Measurements from ENCODE around the gene PLEKHH1.
A peak's percentile ranks its signal among the peaks of the same experiment; 100 is the strongest.

The PLEKHH1 gene

GRCh38 chr14:67532998-67533753 is at the start of gene PLEKHH1:
TSS of gene PLEKHH1 (plus strand) at chr14:67533290. CDS start at chr14:67541868, 8,578 bp downstream.
- peak; percentile 73 for DNase-seq

GRCh38 chr14:67483579-67484285 is 49.4 kb upstream of the PLEKHH1 start:
- DNase-seq = no peak

- no peak for DNase-seq
Observed at GRCh38 chr14:67485501-67486095, 47.5 kb upstream of the PLEKHH1 start.

GRCh38 chr14:67486890-67487289 is 46.2 kb upstream of the PLEKHH1 start:
- no peak for DNase-seq

GRCh38 chr14:67487332-67487731 is 45.8 kb upstream of the PLEKHH1 start:
- DNase-seq = no peak

GRCh38 chr14:67487937-67488893 is 44.9 kb upstream of the PLEKHH1 start, which contains the start of gene TMEM229B:
TSS of gene TMEM229B (minus strand) at chr14:67488721. CDS start at chr14:67473923, 14,798 bp downstream.
- DNase-seq = no peak

GRCh38 chr14:67490196-67490595 is 42.9 kb upstream of the PLEKHH1 start:
- DNase-seq = no peak

- no peak for DNase-seq
Observed at GRCh38 chr14:67491285-67491684, 41.8 kb upstream of the PLEKHH1 start.

- DNase-seq = peak; percentile 95
Observed at GRCh38 chr14:67491741-67492507, 41.2 kb upstream of the PLEKHH1 start.

- DNase-seq = no peak
Observed at GRCh38 chr14:67492538-67492937, 40.6 kb upstream of the PLEKHH1 start.

GRCh38 chr14:67493092-67493717 is 39.9 kb upstream of the PLEKHH1 start:
- no peak for DNase-seq

GRCh38 chr14:67495827-67496226 is 37.3 kb upstream of the PLEKHH1 start:
- no peak for DNase-seq

- DNase-seq = no peak
Observed at GRCh38 chr14:67497216-67497615, 35.9 kb upstream of the PLEKHH1 start.

- DNase-seq = no peak
Observed at GRCh38 chr14:67497716-67498115, 35.4 kb upstream of the PLEKHH1 start.

- no peak for DNase-seq
Observed at GRCh38 chr14:67500981-67501380, 32.1 kb upstream of the PLEKHH1 start.

GRCh38 chr14:67501670-67502069 is 31.4 kb upstream of the PLEKHH1 start:
- no peak for DNase-seq

- no peak for DNase-seq
Observed at GRCh38 chr14:67502867-67503266, 30.2 kb upstream of the PLEKHH1 start.

GRCh38 chr14:67503331-67503730 is 29.8 kb upstream of the PLEKHH1 start:
- DNase-seq = no peak

- DNase-seq = no peak
Observed at GRCh38 chr14:67505254-67505653, 27.8 kb upstream of the PLEKHH1 start.

GRCh38 chr14:67508956-67509355 is 24.1 kb upstream of the PLEKHH1 start:
- DNase-seq = no peak

GRCh38 chr14:67510121-67510520 is 23.0 kb upstream of the PLEKHH1 start:
- no peak for DNase-seq

Data from NCI-H1092 (cell line).